HL-60 (cell line): ENCODE results near the gene OMA1.

ENCODE experiments used
- DNase-seq, 2 experiments: peaks; one replicate each; pipeline ENCODE4 v3.0.0-alpha.2; 2010 to 2020; ENCODE audit warnings: low read depth in 1 of 2, low spot score in 1 of 2
- H3K27ac ChIP-seq: fragments of 250-450 bp; sonication (Bioruptor Pico); replicated peaks from 2 replicates; pipeline ENCODE4 v1.5.1; 2020; ENCODE audit warnings: mild to moderate bottlenecking, moderate library complexity
- H3K27me3 ChIP-seq: fragments of 250-450 bp; sonication (Bioruptor Pico); 2 replicates; pipeline ENCODE4 v1.5.1; 2021; ENCODE audit warnings: mild to moderate bottlenecking, moderate library complexity; ENCODE audit not compliant: insufficient read depth, poor library complexity, severe bottlenecking
- H3K4me3 ChIP-seq: replicated peaks from 2 replicates; pipeline ENCODE4 v1.5.1; 2011; ENCODE audit warnings: mild to moderate bottlenecking, control low read depth, low read length; ENCODE audit not compliant: insufficient read depth
- GABPA ChIP-seq: IDR thresholded peaks from 2 replicates; pipeline ENCODE4 v1.6.1; 2012; ENCODE audit warnings: low read depth
- POLR2AphosphoS5 ChIP-seq: IDR thresholded peaks from 2 replicates; pipeline ENCODE4 v1.6.1; 2012; ENCODE audit warnings: low read depth
- SPI1 ChIP-seq: IDR thresholded peaks from 2 replicates; pipeline ENCODE4 v1.6.1; 2012; ENCODE audit warnings: low read depth, mild to moderate bottlenecking, borderline replicate concordance
- TF ChIP-seq, protein P1 (sequence below): IDR thresholded peaks from one replicate; pipeline ENCODE4 v1.5.1; 2011; ENCODE audit warnings: low read length, control low read depth, inconsistent platforms; ENCODE audit not compliant: insufficient read depth
- TF ChIP-seq, protein P2 (sequence below): IDR thresholded peaks from 2 replicates; pipeline ENCODE4 v1.6.1; 2012; ENCODE audit warnings: low read depth; ENCODE audit not compliant: insufficient replicate concordance

OMA1 gene

DNA sequence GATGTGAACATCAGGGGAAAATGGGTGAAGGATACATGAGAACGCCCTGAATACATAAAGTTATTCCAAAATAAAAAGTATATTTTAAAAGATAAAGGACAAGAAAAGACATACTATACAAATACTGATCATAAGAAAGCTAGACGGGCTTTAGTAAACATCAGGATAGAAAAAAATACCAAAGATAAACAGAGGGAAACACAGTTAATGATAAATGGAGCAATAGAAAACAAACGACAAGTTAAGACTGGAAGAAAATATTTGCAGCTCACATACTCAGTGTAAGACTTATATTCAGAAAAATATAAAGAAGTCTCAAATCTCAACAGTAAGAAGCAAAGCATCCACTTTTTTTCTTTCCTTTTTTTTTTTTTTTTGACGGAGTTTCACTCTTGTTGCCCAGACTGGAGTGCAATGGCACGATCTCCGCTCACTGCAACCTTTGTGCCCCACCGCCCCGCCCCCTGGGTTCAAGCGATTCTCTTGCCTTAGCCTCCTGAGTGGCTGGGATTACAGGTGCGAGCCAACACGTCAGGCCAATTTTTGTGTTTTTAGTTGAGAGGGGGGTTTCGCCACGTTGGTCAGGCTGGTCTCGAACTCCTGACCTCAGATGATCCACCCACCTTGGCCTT is 94.8 kb downstream of the OMA1 start:
- DNase-seq: no peak
- TF ChIP-seq, protein P1, sequence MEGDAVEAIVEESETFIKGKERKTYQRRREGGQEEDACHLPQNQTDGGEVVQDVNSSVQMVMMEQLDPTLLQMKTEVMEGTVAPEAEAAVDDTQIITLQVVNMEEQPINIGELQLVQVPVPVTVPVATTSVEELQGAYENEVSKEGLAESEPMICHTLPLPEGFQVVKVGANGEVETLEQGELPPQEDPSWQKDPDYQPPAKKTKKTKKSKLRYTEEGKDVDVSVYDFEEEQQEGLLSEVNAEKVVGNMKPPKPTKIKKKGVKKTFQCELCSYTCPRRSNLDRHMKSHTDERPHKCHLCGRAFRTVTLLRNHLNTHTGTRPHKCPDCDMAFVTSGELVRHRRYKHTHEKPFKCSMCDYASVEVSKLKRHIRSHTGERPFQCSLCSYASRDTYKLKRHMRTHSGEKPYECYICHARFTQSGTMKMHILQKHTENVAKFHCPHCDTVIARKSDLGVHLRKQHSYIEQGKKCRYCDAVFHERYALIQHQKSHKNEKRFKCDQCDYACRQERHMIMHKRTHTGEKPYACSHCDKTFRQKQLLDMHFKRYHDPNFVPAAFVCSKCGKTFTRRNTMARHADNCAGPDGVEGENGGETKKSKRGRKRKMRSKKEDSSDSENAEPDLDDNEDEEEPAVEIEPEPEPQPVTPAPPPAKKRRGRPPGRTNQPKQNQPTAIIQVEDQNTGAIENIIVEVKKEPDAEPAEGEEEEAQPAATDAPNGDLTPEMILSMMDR: no peak
- TF ChIP-seq, protein P2, sequence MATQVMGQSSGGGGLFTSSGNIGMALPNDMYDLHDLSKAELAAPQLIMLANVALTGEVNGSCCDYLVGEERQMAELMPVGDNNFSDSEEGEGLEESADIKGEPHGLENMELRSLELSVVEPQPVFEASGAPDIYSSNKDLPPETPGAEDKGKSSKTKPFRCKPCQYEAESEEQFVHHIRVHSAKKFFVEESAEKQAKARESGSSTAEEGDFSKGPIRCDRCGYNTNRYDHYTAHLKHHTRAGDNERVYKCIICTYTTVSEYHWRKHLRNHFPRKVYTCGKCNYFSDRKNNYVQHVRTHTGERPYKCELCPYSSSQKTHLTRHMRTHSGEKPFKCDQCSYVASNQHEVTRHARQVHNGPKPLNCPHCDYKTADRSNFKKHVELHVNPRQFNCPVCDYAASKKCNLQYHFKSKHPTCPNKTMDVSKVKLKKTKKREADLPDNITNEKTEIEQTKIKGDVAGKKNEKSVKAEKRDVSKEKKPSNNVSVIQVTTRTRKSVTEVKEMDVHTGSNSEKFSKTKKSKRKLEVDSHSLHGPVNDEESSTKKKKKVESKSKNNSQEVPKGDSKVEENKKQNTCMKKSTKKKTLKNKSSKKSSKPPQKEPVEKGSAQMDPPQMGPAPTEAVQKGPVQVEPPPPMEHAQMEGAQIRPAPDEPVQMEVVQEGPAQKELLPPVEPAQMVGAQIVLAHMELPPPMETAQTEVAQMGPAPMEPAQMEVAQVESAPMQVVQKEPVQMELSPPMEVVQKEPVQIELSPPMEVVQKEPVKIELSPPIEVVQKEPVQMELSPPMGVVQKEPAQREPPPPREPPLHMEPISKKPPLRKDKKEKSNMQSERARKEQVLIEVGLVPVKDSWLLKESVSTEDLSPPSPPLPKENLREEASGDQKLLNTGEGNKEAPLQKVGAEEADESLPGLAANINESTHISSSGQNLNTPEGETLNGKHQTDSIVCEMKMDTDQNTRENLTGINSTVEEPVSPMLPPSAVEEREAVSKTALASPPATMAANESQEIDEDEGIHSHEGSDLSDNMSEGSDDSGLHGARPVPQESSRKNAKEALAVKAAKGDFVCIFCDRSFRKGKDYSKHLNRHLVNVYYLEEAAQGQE: no peak
- TF ChIP-seq SPI1 (no peak), POLR2AphosphoS5 (no peak)
- Histone ChIP-seq H3K4me3 (no peak overlapping the region), H3K27me3 (no peaks in the 10 kb centered on the region), H3K27ac (no peak overlapping the region)

DNA sequence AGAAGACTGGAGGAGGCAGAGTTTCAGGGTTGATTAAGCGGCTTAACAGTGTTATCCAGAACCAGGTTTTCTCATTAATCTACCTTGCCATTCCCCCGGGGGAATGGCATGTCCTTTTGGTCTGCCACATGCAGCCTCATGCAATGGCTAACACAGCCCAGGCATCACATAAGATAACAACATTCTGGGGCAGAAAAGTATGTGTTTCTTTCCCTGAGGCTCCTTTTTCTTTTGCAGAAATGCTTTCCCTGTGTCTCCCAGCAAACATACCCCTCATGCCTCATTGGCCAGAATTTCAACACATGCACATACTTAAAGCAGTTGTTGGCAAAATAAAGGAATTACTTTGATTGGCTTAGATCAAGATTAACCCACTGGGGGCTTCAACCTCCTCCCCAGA is 98.6 kb downstream of the OMA1 start:
- DNase-seq: no peak
- Histone ChIP-seq H3K4me3 (no peak overlapping the region), H3K27ac (no peak overlapping the region), H3K27me3 (no peaks in the 10 kb centered on the region)
- no peak for TF ChIP-seq POLR2AphosphoS5
- no peak for TF ChIP-seq GABPA
- TF ChIP-seq SPI1: no peak
- TF ChIP-seq, protein P2: no peak
- TF ChIP-seq, protein P1: no peak

DNA sequence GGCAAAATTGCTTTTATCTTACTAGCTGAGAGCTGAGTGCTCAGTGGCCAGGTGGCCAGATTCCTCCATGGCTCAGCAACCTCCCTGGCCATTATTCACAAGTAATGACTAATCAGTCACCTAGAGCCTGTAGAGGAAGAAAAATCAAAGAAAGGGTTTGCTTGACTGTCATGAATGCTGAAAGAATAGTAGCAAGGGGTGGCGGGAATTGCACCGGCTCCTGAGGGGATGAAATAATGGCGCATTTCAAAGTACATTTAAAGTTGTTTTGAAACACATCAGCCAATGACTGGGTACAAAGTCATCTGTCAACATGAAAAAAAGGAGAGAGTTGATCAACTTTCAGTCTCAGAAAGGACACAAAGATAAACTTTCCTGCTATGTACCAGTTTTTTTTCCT is 99.5 kb downstream of the OMA1 start:
- H3K27ac ChIP-seq: no peak overlapping the region
- no peak for DNase-seq
- TF ChIP-seq SPI1 (no peak), GABPA (no peak), POLR2AphosphoS5 (no peak)
- TF ChIP-seq, protein P1: no peak
- TF ChIP-seq, protein P2: no peak
- no peak overlapping the region for H3K4me3 ChIP-seq
- no peaks in the 10 kb centered on the region for H3K27me3 ChIP-seq
